ENCODE data around the gene NUDT8. TPM values are rescaled to one million over a fixed set of nuclear protein-coding genes. Genes with fewer than 3 reads are reported as not detected.

NUDT8 gene
- polyA plus RNA-seq, 4 donors: 11.7 to 67.1 (median 45.7) TPM

DNA sequence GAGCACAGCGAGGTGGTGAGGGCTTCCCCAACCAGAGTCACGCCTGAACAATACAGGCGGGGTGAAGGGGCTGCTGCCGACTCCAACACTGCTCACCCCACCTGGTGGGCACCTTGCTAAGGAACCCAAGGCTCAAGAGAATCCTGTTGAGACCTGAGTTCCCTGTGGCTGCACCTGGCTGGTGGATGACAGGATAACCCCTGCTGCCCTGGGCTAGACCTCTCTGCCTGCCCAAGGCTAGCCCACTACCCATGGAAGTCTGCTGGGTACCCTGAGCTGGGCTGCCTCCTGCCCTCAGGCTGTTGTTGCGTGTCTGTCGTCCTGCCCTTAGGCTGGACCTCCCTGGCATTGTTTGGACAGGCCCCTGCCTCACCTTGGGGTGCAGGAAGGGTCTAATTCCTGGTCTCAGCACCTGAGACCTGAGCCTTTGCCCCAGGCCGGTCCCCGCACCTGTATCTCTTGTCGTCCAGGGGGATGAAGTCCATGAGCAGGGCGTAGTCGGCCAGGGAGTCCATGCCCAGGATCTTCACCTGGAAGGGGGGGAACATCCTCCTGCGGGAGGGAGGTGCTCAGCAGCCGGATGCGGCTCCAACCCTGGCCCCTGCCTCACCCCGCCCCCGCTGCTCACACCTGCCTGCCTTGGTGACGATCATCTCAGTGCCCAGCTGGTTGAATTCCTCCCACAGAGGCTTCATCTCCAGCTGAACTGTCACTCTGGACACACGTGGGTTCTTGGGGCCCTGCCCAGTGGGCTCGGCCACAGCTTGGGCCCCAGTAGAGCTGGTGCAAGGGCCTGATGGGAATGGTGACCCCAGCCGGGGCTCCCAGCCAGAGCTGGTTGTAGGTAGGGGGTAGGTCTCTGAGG lies 4.9 kb upstream of the NUDT8 start:
- Histone ChIP-seq H3K4me1 (ENCODE audit: control insufficient read depth in 3 of 3, insufficient read depth in 2 of 3, low read depth in 1 of 3, low read length in 2 of 3) (peaks cover 0 to 49% (median 9%) of the 10 kb centered on the region in 3 donors), H3K4me3 (ENCODE audit: low read depth in 1 of 3, low read length in 3 of 3) (no peak overlapping the region), H3K36me3 (ENCODE audit: control insufficient read depth in 3 of 3, insufficient read depth in 2 of 3, low read depth in 1 of 3, low read length in 3 of 3) (no peaks in the 10 kb centered on the region), H3K27ac (ENCODE audit: low read depth in 1 of 3, low read length in 2 of 3) (peak overlapping the region; percentile 69 to 95 (median 88)), H3K27me3 (ENCODE audit: control insufficient read depth in 3 of 3, insufficient read depth in 3 of 3, low read length in 3 of 3) (no peaks in the 10 kb centered on the region), H3K9me3 (ENCODE audit: control insufficient read depth in 2 of 2, insufficient read depth in 1 of 2, low read depth in 1 of 2, low read length in 1 of 2) (no peaks in the 10 kb centered on the region)
- DNase-seq (peak; percentile 88 to 92), FAIRE-seq (no peak)
- 39 to 65% (median 41%) methylated on average over 20 of the region's 20 CpGs for WGBS, 3 donors

- peak in 1 of 2 donors; percentile 74 for DNase-seq
- no peak for FAIRE-seq
- H3K27ac ChIP-seq (ENCODE audit: low read depth in 1 of 3, low read length in 2 of 3): peak overlapping the region; percentile 90 to 100 (median 95)
- H3K9me3 ChIP-seq (ENCODE audit: control insufficient read depth in 2 of 2, insufficient read depth in 1 of 2, low read depth in 1 of 2, low read length in 1 of 2): no peaks in the 10 kb centered on the region
- peak overlapping the region in 1 of 3 donors; percentile 0 for H3K4me3 ChIP-seq (ENCODE audit: low read depth in 1 of 3, low read length in 3 of 3)
- 58 to 76% (median 63%) methylated on average over 22 of the region's 22 CpGs for WGBS, 3 donors
- H3K4me1 ChIP-seq (ENCODE audit: control insufficient read depth in 3 of 3, insufficient read depth in 2 of 3, low read depth in 1 of 3, low read length in 2 of 3): peaks cover 0 to 51% (median 11%) of the 10 kb centered on the region in 3 donors
- H3K36me3 ChIP-seq (ENCODE audit: control insufficient read depth in 3 of 3, insufficient read depth in 2 of 3, low read depth in 1 of 3, low read length in 3 of 3): no peaks in the 10 kb centered on the region
- H3K27me3 ChIP-seq (ENCODE audit: control insufficient read depth in 3 of 3, insufficient read depth in 3 of 3, low read length in 3 of 3): no peaks in the 10 kb centered on the region
Observed at GRCh38 chr11:67633758-67634365, 4.1 kb upstream of the NUDT8 start.

DNA sequence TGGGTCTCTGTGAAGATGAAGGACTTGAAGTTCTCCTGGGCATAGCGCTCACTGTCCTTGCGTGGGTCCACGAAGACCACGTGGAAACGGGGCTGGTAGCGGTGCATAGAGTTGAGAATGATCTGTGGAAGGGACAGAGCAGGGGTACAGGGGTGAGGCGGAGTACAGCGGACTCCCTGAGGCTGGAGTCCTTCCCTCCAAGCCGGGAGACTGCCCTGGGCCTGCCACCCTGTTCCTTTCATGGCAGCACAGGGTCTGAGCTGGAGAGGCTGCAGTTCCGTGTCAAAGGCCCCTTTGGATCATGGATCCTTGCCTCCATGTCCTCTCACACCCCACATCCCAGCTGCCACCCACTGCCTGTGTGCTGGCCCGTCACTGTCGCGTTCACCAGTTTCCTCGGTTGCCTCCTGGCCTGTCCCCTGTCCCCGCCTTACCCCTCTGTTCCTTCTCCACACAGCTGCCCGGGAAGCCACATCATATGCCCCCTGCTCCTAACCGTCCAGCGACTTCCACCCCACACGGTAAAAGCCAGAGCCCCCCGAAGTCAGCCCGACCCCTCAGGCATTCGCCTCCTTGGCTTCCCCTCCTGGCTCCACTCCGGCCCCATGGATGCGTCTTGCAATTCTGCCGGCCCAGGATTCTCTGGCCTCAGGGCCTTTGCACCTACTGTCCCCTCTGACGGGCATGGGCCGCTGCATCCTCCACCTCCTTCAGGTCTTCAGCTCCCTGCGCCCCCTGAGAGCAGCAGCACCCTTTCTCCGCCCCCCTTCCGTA lies 3.4 kb upstream of the NUDT8 start:
- no peak for FAIRE-seq
- no peaks in the 10 kb centered on the region for H3K9me3 ChIP-seq (ENCODE audit: control insufficient read depth in 2 of 2, insufficient read depth in 1 of 2, low read depth in 1 of 2, low read length in 1 of 2)
- no peak for DNase-seq
- H3K36me3 ChIP-seq (ENCODE audit: control insufficient read depth in 3 of 3, insufficient read depth in 2 of 3, low read depth in 1 of 3, low read length in 3 of 3): peaks cover 0 to 6% (median 0%) of the 10 kb centered on the region in 3 donors
- peak overlapping the region; percentile 90 to 100 (median 95) for H3K27ac ChIP-seq (ENCODE audit: low read depth in 1 of 3, low read length in 2 of 3)
- H3K4me3 ChIP-seq (ENCODE audit: low read depth in 1 of 3, low read length in 3 of 3): peak overlapping the region in 1 of 3 donors; percentile 0
- WGBS, 3 donors: 80 to 89% (median 83%) methylated on average over 29 to 30 of the region's 30 CpGs
- H3K27me3 ChIP-seq (ENCODE audit: control insufficient read depth in 3 of 3, insufficient read depth in 3 of 3, low read length in 3 of 3): no peaks in the 10 kb centered on the region
- H3K4me1 ChIP-seq (ENCODE audit: control insufficient read depth in 3 of 3, insufficient read depth in 2 of 3, low read depth in 1 of 3, low read length in 2 of 3): peaks cover 0 to 55% (median 11%) of the 10 kb centered on the region in 3 donors

DNA sequence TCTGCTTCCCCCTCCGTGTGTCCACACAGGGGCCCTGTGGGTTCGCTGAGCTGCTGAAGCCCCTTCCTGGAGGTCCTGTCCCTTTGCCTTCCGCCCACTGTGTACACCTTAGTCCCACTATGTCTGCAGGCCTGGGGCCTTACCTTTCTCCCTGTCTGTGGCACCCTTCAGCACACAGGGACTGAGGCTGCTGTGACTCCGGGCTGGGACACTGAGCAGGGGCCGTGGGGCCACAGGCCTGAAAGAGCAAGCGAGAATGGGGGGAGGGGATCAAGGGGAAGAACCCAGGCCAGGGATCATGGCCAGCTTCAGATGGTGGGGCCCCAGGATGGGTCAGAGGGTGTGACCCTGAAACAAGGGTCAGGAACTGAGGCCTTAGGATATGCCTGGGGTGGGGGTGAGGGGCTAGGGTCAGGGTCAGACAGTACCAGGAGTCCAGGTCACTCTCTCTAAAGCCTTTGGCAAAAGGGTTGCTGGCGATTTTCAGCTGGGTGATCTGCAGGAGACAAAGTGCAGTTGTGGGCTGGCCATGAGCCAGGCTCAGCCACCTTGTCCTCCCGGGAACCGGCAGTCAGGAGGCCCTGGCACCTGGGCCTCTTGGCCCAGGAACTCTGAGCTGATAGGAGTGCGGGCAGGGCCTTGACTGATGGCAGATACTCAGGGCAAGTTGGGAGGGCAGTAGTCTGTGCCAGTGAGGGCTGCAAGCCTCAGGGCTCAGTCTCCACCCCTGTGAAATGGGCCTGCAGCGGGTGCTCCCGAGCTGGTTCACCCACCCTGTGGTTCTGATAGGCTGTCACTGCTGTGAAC lies 2.6 kb upstream of the NUDT8 start:
- H3K27me3 ChIP-seq (ENCODE audit: control insufficient read depth in 3 of 3, insufficient read depth in 3 of 3, low read length in 3 of 3): no peaks in the 10 kb centered on the region
- H3K36me3 ChIP-seq (ENCODE audit: control insufficient read depth in 3 of 3, insufficient read depth in 2 of 3, low read depth in 1 of 3, low read length in 3 of 3): peaks cover 0 to 13% (median 0%) of the 10 kb centered on the region in 3 donors
- peak overlapping the region; percentile 90 to 100 (median 95) for H3K27ac ChIP-seq (ENCODE audit: low read depth in 1 of 3, low read length in 2 of 3)
- WGBS, 3 donors: 27 to 61% (median 34%) methylated on average over 12 of the region's 12 CpGs
- no peak overlapping the region for H3K4me3 ChIP-seq (ENCODE audit: low read depth in 1 of 3, low read length in 3 of 3)
- peak; percentile 85 to 95 for DNase-seq
- H3K9me3 ChIP-seq (ENCODE audit: control insufficient read depth in 2 of 2, insufficient read depth in 1 of 2, low read depth in 1 of 2, low read length in 1 of 2): no peaks in the 10 kb centered on the region
- no peak for FAIRE-seq
- H3K4me1 ChIP-seq (ENCODE audit: control insufficient read depth in 3 of 3, insufficient read depth in 2 of 3, low read depth in 1 of 3, low read length in 2 of 3): peaks cover 0 to 55% (median 11%) of the 10 kb centered on the region in 3 donors

DNA sequence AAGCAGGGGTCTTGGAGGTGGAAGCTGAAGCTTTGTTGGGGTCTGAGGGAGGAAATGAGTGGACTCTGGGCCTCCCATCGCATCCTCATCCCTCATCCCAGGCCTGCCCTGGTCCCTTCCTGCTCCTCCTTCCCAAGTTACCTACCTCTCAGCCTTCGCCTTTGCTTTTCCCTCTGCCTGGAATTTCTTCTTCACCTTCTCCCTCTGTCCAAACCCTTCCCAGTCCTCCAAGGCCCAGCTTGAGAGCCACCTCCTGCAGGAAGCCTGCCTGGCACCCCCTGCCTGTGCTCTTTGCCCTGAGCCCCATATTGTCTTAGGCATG lies 2.1 kb upstream of the NUDT8 start:
- Histone ChIP-seq H3K4me1 (ENCODE audit: control insufficient read depth in 3 of 3, insufficient read depth in 2 of 3, low read depth in 1 of 3, low read length in 2 of 3) (peaks cover 0 to 55% (median 11%) of the 10 kb centered on the region in 3 donors), H3K9me3 (ENCODE audit: control insufficient read depth in 2 of 2, insufficient read depth in 1 of 2, low read depth in 1 of 2, low read length in 1 of 2) (no peaks in the 10 kb centered on the region), H3K4me3 (ENCODE audit: low read depth in 1 of 3, low read length in 3 of 3) (no peak overlapping the region), H3K36me3 (ENCODE audit: control insufficient read depth in 3 of 3, insufficient read depth in 2 of 3, low read depth in 1 of 3, low read length in 3 of 3) (peaks cover 0 to 17% (median 0%) of the 10 kb centered on the region in 3 donors), H3K27me3 (ENCODE audit: control insufficient read depth in 3 of 3, insufficient read depth in 3 of 3, low read length in 3 of 3) (no peaks in the 10 kb centered on the region), H3K27ac (ENCODE audit: low read depth in 1 of 3, low read length in 2 of 3) (peak overlapping the region; percentile 90 to 100 (median 95))
- FAIRE-seq: no peak
- WGBS, 3 donors: 71 to 85% (median 84%) methylated on average over 2 of the region's 2 CpGs
- DNase-seq: peak in 1 of 2 donors; percentile 47

DNA sequence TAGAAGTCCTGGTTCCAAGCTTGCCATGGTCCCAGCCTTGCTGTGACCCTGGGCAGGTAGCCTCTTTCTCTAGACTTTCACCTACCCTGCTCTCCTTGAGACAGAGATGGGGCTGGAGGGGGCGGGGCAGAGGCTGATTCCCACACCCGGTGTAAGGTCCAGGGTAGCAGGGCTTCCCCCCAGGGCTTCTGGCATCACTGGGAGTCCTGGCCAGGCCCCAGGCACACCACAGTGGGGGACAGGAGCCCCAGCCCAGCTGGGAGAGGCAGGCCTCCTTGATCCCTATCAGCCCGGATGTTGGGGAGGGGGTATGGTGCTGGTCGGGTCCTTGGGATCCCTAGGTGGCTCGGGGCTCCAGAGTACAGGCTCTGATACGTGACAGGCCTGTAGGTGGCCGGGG lies 1.7 kb upstream of the NUDT8 start:
- peaks cover 0 to 17% (median 0%) of the 10 kb centered on the region in 3 donors for H3K36me3 ChIP-seq (ENCODE audit: control insufficient read depth in 3 of 3, insufficient read depth in 2 of 3, low read depth in 1 of 3, low read length in 3 of 3)
- H3K4me1 ChIP-seq (ENCODE audit: control insufficient read depth in 3 of 3, insufficient read depth in 2 of 3, low read depth in 1 of 3, low read length in 2 of 3): peaks cover 0 to 55% (median 11%) of the 10 kb centered on the region in 3 donors
- no peak overlapping the region for H3K4me3 ChIP-seq (ENCODE audit: low read depth in 1 of 3, low read length in 3 of 3)
- FAIRE-seq: no peak
- peak; percentile 72 to 77 for DNase-seq
- no peaks in the 10 kb centered on the region for H3K9me3 ChIP-seq (ENCODE audit: control insufficient read depth in 2 of 2, insufficient read depth in 1 of 2, low read depth in 1 of 2, low read length in 1 of 2)
- WGBS, 3 donors: 53 to 70% (median 55%) methylated on average over 7 of the region's 7 CpGs
- H3K27me3 ChIP-seq (ENCODE audit: control insufficient read depth in 3 of 3, insufficient read depth in 3 of 3, low read length in 3 of 3): no peaks in the 10 kb centered on the region
- H3K27ac ChIP-seq (ENCODE audit: low read depth in 1 of 3, low read length in 2 of 3): peak overlapping the region; percentile 90 to 100 (median 95)

DNA sequence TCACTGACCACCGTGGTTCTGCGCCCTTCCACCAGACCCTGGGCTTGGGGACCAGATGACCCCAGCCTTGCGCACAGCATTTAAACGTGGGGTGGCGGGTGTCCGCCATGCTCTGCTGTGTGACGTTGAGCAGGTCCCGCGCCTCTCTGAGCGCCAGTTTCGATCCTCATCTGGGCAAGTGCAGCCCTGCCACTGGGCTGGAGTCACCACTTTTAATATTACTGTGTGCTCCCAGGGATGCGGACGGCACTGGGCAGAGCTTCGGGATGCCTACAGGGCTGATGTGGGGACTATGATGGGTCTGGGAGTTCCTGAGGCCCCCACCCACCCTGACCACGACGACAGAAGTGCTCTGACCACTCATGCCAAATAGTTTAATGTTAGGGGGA lies 1.2 kb upstream of the NUDT8 start:
- H3K4me3 ChIP-seq (ENCODE audit: low read depth in 1 of 3, low read length in 3 of 3): peak overlapping the region in 2 of 3 donors; percentile 60 to 79
- no peak for FAIRE-seq
- no peaks in the 10 kb centered on the region for H3K9me3 ChIP-seq (ENCODE audit: control insufficient read depth in 2 of 2, insufficient read depth in 1 of 2, low read depth in 1 of 2, low read length in 1 of 2)
- peaks cover 0 to 55% (median 11%) of the 10 kb centered on the region in 3 donors for H3K4me1 ChIP-seq (ENCODE audit: control insufficient read depth in 3 of 3, insufficient read depth in 2 of 3, low read depth in 1 of 3, low read length in 2 of 3)
- no peaks in the 10 kb centered on the region for H3K27me3 ChIP-seq (ENCODE audit: control insufficient read depth in 3 of 3, insufficient read depth in 3 of 3, low read length in 3 of 3)
- no peak for DNase-seq
- 36 to 52% (median 45%) methylated on average over 16 of the region's 16 CpGs for WGBS, 3 donors
- peaks cover 0 to 17% (median 0%) of the 10 kb centered on the region in 3 donors for H3K36me3 ChIP-seq (ENCODE audit: control insufficient read depth in 3 of 3, insufficient read depth in 2 of 3, low read depth in 1 of 3, low read length in 3 of 3)
- peak overlapping the region; percentile 90 to 100 (median 95) for H3K27ac ChIP-seq (ENCODE audit: low read depth in 1 of 3, low read length in 2 of 3)

All from small intestine (tissue), 7 donors.